Activated CD8-positive, alpha-beta memory T cell treated with anti-CD3 and anti-CD28 coated beads, Interleukin-2, amount 50 U/mL, for 4 hours (primary cell): ENCODE results near the gene PPIE.
"Not testable (repeated sequence)": the region's sequence is repeated elsewhere in the genome, so short reads cannot be mapped to it uniquely, and the experiment has no call there.

Source experiments
- DNase-seq: peaks from one replicate; pipeline ENCODE4 v3.0.0-alpha.2; 2020

Gene PPIE

DNA sequence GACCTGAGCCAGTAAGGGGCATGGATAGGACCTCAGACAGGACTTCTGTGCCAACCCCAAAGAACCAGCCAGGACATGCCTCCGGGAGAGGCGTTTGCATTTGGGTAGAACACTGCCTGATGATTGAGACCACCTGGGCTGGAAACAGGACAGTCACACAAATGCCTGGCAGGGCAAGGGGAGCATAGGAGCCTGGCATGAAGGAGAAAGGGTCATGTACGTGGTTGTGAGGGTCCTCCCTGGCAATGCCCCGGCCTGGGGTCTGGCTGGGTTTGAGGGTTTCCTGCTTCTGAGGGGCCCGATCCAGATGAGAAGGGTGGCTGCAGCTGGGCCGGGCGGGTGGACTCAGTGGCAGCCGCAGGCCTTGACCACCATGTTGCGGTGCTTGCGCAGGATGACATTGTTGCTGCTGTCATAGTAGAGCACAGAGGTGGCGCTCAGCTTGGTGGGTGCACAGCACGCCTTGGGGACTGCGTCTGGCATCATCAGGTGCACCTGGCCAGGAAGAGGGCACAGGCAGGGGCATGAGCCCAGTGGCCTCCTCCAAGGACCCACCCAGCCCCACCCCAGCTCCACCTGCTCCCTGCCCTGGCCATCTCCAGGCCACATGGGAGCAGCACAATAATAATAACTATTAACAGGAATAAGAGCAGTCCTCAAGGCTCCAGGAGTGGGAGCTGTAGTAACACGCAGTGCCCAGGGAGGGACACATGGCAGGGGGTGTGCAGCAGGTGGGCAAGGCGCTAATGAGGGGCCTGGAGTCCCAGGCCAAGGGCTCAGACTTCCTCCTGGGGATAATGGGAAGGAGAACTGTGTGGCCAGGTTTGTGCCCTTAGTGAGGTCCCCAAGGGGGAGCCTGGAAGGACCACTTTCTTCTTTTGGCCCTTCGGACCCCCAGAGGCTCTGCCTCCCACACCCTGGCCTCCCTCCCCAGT is 21.7 kb downstream of the PPIE start:
- no peak for DNase-seq

DNA sequence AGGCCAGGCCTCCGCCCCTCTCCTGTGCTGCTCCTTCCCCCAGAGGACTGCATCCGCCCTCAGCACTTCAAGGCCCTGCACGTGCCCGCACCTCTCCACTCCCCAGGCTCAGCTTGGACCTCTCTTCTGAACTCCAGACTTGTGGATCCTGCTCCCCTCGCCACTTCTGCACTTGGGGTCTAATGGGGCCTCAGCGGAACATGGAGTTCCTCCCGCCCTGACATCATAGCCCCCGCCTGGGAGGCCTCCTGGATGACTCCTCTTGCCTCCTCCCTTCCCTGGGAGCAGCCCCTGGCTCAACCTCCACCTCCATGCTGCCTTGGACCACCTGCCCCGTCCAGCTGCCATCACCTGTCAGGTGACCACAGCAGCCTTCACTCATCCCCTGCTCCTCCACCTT is 22.3 kb downstream of the PPIE start:
- no peak for DNase-seq

DNA sequence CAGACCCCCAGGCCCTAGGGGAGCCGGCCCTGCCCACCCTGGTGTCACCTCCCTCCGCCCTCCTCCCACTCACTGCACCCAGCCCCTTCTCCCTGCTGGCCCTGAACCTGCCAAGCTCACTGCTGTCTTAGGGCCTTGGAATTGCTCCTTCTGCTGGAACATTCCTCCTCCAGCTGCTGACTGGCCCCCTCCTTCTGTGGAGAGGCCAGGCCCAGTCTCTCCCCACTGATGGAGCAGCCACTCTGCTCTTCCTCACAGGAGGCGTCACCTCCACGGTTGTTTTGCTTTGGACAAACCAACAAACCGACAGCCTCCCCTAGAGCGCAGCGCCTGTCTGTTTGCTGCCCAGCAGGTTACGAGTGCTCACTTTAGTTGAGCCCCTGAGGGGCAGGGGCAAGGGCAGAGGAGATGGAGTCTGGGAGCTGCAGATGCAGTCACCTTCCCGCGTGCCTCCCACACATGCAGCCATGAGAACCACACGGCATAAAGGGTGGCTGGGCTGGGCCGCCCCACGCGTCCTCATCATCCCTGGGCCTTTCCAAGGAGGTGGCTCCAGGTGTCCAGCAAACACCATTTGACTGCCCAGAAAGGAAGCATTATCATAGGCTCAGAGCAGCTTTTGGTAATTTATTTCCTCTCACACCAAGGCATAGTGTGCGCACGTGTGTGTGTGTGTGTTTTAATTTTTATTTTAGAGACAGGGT is 23.0 kb downstream of the PPIE start:
- DNase-seq: no peak

DNA sequence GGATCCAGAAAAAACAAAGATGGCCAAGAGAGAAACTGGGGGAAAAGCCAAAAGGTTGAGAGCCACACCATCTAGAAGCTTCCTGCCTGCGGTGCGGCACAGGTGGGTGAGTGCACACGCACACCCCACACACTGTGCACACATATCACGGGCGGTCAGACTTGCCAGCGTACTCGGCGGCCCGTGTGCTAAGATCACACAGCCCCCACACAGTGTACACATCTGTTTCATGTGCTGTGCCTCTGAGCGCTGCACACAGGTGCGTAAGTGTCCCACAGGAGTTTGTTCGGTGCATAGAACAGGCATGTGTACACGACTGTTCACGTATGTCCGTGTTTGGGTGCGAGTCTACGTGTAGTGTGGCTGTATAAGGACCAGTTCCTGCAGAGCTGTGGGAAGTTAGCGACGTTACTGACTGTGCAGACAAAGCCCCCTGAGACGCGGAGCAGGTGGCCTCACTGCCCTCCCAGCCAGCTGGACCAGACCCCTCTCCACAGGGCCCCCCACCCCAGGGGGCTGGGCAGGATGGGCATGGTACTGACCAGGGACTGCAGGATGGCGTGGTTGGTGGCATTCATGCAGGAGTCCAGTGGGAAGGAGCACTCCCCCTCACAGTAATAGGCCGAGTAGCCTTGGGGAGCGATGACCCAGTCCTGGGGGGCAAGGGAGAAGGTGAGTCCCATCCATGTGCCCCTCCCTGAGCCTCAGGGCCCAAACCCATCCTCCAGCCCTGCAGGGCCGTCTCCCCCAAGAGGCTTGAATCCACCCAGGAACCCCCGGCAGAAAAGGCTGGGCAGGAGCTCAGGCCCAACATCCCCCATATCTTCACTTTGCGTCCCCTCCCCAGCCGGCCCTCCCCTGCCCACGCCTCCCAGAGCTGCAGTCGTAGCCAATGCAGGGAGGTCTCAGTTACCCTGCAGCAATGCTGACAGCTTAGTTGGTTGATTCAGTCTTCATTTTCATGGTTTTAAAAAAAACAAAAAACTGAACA is 24.2 kb downstream of the PPIE start:
- no peak for DNase-seq

DNA sequence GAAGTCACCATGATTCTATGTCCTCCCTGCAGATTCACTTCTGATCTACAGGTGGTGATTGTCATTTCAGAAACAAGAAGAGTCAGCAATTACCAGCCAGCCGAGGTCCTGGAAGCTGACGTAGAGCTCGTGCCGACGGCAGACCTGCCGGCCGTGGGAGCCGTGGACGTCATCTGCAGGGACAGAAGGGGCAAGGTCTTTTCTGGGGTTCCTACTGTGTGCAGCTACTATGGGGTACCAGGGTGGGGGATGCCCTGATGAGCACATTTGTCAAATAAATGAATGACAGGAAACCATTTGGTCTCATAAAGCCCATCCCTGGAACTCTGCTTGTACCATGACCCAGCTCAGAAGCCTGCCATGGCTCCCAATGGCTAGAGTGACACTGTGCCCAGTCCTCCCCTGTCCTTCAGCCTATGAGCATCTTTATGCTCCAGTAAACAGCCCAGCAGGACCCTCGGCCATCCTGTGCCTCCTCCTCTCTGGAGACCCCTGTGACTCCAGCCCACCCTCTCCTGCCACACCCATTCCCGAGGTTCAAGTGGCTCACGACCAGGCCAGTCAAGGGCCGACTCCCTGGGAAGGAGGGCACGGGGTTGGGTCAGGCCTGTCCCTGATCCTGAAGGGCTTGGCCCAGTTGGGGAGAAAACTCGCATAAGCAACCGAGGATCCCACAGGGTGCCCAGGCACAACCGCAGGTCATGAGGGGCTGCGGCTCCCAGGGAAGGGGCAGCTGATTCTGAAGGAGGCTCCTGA is 25.1 kb downstream of the PPIE start:
- DNase-seq: not testable (repeated sequence)

DNA sequence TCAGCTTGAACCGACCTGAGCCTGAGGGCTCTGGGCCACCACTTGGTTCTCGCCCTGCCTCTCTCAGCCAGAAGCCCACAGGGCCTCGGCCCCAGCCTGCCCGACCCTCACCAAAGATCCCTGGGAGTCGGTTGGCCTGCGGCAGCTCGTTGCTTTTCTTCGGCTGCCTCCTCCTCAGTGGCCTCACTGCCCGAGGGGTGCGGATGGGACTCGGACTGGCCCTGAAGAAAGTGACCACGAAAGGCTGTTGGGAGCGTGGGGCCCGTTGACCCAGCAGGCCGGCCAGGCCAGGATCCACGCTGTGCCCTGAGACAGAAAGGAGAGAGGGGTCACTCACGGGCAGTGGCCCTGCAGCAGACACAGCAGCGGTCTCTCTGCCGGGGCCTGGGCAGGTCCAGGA is 25.8 kb downstream of the PPIE start:
- not testable (repeated sequence) for DNase-seq

DNA sequence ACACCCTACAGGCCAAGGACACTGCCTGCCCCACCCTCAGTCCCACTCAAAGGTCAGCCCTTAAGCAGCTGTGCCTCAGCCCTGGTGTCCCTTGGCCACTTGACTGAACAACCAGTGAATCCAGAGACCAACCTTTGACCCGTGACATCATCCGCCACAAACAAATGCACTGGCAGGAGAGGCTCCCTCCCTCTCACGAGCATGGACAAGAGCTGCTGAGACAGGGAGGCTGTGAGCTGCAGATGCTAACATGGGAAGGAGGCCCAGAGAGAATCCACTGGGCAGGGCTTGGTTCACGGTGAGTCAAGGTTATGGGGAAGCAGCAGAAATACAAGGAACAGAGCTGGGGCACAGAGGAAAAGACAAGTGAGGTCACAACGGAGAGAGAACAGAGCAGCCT is 27.8 kb downstream of the PPIE start:
- not testable (repeated sequence) for DNase-seq

DNA sequence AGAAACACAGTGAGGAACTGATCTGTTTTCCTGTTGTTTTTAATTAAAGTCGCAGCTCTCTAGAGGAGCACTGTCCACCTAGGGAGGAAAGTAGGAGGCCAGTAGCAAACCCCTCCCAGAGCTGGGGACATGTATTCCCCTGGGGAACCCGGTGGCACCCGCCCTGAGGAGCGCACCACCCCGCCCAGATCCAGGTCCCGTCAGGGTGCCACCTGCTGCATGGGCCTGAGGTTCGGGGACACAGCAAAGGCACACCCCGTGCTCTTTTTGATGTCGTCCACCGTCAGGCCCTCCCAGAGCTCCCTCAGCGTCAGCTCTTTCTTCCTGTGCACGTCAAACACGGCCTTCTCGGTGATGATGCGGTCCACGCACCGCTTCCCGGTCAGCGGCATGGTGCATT is 30.8 kb downstream of the PPIE start:
- not testable (repeated sequence) for DNase-seq

DNA sequence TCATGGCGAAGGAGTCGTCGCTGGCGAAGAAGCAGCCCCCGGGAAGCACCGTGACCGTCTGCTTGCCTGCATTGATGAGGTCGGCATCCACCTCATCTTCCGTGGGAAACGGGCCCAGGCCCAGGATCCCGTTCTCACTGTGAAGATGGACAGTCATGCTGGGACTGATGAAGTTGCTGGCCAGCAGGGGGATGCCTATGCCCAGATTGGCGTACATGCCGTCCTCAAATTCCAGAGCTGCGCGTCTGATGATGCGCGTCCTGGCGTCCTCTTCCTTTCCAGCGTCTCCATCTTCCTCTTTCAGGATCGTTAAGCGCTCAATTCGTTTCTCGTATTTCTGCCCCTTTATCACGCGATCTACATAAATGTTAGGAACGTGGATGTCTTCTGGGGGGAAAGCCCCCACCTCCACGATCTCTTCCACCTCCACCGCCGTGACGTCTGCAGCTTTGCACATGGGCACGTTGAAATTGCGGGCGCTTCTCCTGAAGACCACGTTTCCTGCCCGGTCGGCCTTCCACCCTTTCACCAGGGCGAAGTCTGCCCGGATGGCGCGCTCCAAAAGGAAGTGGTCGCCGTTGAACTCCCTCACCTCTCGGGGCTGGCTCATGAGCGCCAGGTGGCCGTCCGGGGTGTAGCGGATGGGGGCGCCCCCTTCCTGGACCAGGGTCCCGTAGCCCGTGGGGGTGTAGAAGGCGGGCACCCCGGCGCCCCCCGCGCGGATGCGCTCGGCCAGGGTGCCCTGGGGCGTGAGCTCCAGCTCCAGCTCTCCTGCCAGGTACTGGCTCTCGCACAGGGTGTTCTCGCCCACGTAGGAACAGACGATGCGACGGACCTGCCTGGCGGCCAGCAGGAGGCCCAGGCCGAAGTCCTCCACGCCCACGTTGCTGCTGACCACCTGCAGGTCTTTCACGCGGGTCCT is 31.7 kb downstream of the PPIE start:
- not testable (repeated sequence) for DNase-seq

DNA sequence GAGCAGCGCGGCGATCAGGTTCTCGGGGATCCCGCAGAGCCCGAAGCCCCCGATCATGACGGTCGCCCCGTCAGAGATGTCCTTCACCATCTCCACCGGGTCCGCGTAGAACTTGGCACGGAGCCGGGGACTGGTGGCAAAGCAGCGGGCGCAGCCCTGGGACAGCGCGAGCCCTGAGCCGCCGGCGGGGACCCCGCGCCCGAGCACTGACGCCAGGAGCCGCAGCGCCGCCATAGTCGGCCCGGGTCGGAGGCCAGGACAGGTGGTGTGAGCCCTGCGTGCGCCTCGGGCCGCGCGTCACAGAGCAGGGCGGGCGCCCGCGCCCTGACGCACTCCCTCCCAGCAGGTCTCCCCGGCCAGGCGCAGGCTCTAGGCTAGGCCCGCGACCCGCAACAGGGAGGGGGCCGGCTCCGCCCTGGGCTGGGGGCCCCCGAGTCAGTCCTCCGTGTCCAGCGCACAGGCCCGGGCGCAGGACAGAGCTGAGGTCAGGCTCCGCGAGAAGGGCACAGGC is 32.4 kb downstream of the PPIE start, which contains the start of gene OXCT2:
OXCT2 (minus strand) TSS at position 327 of the 511 bp plus-strand sequence; CDS start at position 234, 93 bp downstream.
- DNase-seq: not testable (repeated sequence)

DNA sequence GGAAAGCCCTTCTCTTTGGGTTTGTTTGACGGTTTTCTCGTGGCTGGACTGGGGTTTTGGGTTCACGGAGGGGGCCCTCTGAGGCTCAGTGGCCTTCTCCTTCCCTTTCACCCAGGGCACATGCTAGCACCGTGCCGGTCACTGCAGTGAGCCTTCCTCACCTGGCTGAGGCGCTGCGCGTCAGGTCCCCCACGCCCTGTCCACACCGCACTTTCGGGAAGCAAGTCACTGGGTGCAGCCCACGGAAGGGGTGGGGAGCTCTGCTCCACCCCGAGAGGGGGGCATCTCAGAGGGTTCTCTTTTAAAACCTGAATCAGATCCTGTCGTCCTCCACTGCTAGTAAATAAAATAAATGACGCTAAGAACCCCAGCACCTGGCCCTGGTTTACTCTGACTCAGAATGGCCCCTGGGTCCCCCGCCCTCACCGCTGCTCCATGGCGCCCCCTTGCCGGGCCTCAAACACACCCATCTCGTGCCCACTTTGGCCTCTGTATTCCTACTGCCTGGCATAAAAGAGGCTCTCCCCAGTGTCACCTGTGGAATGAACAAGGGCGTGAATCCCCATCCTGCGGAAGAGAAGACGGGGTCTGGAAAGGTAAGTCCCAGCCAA is 34.8 kb downstream of the PPIE start:
- DNase-seq: not testable (repeated sequence)

DNA sequence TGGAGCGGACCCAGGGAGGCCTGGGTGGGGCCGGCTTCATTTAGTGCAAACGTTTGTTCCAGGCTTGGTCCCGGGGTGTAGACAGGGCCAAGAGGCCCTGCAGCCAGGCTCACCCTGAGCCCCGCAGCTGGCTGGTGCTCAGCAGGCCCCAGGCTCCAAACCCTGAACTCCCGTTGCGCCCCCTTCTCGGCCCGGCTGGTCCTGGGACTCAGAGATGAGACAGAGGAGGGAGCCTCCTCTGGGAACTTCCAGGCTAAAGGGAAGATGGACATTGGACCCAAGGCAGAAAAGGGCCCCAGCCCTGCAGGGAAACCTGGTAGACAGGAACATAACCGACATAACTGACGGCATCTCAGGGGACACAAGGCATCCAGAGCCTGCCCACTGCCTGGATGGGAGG is 36.5 kb downstream of the PPIE start:
- DNase-seq: not testable (repeated sequence)

DNA sequence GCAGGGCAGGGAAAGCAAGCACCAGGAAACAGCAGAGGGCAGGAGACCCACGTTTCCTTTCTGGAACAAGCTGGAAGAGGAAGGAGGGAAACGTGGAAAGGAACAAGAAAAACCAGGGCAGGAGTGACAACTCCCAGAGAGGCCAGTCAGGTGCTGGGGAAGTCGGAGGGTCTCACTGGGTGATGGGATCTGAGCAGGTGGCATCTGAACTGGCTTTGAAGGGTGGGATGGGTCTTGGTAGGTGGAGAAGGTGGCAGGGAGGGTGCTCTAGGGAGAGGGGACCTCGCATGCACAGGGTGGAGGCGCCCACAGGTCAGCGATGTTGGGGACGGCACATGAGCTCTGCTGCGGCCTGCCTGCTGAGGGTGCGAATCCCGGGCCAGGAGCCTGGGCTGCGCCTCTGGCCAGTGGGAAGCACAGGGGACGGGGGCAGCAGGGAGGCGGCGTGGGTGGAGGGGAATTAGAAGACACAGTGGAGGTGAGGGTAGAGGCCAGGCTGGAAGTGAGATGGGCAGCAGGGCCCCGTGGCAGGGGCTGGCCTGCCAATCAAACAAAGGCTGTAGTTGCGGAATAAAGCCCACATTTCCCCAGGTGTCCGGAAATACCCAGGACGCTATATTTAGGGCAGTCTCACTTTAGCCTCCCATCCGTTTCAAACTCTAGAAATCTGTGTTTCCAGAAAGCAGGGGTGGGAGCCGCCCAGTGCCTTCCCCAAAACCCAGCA is 37.2 kb downstream of the PPIE start:
- not testable (repeated sequence) for DNase-seq

DNA sequence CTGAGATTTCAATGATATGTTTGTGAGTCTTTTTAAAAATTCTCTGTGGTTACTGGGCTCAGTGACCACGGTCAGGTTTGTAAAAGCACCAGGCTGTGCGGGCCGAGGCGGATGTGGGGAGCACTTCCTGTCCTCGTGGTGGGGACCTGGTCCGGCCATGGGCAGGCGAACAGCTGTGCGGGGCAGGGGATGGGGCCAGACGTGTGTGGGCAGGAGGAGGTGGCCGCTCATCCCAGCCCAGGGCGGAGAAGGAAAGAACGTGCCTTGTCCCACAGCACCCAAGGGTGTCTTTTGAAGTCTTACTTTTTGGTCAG is 37.7 kb downstream of the PPIE start:
- DNase-seq: no peak

DNA sequence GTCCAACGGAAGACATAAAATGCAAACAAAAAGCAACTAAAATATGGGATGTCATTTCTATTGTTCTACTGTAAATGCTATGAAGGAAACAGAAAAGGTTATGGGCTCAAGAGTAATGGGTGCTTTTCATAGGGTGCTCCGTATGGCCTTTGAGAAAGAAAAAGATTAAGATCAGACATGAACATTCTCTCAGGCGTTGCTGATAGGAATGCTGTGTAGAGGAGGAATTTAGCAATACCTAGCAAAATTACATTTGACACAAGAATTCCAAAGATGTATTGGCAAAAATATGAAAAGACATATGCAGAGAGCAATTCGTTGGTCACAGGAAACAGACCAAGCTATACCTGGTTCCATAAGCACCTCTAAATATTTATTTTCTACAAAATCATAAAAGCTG is 38.2 kb downstream of the PPIE start:
- no peak for DNase-seq

DNA sequence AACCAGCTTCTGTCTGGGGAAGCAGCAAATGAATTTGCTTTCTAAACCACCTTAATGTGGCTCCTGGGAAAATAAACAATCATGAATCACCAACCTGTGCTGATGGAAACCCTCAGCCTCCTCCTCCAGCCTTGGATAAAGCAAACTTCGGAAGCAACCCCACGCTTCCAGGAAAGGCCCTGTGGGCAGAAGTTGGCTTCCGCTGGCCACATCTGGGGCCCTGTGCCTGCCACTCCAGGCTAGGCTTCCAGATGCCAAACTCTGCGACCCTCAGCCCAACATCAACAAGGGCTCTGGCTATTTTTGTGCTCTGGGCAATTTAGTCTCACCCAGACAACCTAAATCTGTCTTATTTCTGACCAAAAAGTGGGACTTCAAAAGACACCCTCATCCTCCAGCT is 38.6 kb downstream of the PPIE start:
- no peak for DNase-seq

DNA sequence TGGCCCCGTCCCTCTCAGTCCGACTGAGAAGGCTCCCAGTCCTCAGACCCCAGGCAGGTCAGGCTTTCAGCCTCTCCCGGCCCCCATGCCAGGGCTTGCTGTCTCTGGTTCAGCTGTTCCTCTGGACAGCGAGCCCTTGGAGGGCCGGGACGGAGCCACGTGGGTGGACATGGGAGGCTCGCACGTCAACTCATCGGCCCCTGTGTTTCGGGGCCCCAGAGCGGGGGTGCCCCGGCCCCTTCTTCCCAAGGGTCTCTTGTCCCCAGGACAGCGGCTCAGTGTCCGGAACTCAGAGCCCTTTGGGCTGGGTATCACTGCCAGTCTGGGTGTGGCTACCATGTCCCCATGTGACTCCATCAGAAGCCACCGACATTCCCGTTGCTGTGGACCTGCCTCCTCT is 39.2 kb downstream of the PPIE start:
- DNase-seq: not testable (repeated sequence)

DNA sequence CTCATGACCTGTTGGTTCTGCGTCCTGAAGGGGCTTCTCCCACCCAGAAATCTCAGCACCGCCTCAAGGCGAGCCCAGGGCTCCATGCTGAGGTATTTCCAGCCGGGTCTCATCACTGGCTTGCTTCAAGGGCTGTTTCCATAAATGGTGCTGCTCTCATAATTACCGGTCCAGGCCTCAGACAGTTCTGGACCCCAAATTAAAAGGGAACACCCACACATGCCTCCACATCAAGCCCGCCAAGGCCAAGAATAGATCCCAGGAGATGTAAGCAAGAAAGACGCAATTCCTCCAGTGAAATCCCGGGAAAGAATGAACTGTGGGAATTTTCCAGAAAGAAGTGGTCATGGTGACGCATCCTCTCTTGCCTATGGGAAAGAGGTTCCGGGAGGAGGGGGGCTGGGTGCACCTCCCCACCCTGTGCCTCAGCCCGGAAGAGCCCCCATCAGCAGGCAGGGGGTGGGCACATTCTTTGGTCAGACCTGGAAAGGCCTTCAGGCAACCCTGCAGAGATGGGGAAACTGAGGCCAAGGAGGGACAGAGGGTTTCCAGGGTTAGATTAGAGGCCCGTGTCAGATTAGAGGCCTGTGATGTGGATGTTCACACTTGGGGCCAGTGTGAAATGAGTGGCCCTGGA is 39.9 kb downstream of the PPIE start:
- DNase-seq: not testable (repeated sequence)

DNA sequence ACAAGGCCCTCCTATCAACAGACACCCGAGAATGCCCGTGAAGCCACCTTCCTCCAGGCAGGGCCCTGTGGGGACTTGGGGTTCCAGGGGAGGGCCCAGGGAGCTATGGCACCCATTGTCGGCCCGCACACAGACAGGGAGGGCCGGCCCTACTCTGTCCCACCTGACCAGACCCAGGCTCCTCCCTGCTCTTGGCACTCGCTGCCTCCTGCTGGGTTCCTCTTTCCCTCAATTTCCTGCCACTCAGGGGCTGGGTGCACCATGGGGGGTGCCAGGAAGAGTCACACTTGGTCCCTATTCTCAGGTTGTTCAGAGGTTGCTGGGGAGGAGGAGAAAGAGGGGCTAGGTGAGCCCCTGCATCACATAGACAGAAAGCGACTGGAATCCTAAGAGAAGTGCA is 40.5 kb downstream of the PPIE start:
- no peak for DNase-seq
